SU-DHL-6 (cell line): ENCODE results near the gene RCHY1.

Source experiments
- EZH2phosphoT487 ChIP-seq: fragments of 200-600 bp; sonication (generic), shearing (Covaris generic); conservative IDR thresholded peaks from 2 replicates; pipeline ENCODE4 v1.6.1; 2018; ENCODE audit warnings: mild to moderate bottlenecking, antibody characterized with exemption, low read length, moderate library complexity, mixed read lengths
- TF ChIP-seq, protein P1 (sequence below): fragments of 200-600 bp; sonication (generic); IDR thresholded peaks from one replicate; pipeline ENCODE4 v1.5.1; 2017; ENCODE audit warnings: antibody characterized with exemption, mild to moderate bottlenecking, low read length, moderate library complexity; ENCODE audit not compliant: insufficient read depth, poor library complexity, severe bottlenecking

- TF ChIP-seq, protein P1, sequence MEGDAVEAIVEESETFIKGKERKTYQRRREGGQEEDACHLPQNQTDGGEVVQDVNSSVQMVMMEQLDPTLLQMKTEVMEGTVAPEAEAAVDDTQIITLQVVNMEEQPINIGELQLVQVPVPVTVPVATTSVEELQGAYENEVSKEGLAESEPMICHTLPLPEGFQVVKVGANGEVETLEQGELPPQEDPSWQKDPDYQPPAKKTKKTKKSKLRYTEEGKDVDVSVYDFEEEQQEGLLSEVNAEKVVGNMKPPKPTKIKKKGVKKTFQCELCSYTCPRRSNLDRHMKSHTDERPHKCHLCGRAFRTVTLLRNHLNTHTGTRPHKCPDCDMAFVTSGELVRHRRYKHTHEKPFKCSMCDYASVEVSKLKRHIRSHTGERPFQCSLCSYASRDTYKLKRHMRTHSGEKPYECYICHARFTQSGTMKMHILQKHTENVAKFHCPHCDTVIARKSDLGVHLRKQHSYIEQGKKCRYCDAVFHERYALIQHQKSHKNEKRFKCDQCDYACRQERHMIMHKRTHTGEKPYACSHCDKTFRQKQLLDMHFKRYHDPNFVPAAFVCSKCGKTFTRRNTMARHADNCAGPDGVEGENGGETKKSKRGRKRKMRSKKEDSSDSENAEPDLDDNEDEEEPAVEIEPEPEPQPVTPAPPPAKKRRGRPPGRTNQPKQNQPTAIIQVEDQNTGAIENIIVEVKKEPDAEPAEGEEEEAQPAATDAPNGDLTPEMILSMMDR: no peak
- no peak for TF ChIP-seq EZH2phosphoT487
These were observed 81.5 kb downstream of the RCHY1 start for GRCh38 chr4:75432683-75433082.
